Measurements from ENCODE around the gene TMEM144. TPM values are rescaled to one million over a fixed set of nuclear protein-coding genes. Genes with fewer than 3 reads are reported as not detected.

TMEM144 gene
- total RNA-seq, 8 experiments from 2014 or later: 0.38 to 5.1 (median 1.7) TPM

- 70 to 93% (median 84%) methylated on average over 2 to 3 of the region's 3 CpGs; no CpG with 5 or more reads in 7 of the 10 experiments for WGBS, 10 experiments
- ATAC-seq (replicated peaks in 6 of 8): no peak
- H3K4me1 ChIP-seq (replicated peaks in 1 of 2): no peaks in the 10 kb centered on the region
- in situ Hi-C loops (cut with MboI; ENCODE audit: low pct_unique_long_range_greater_than_20kb in 2 of 9, low sequenced_read_pairs in 9 of 9, unreplicated experiment in 9 of 9): no loop called here
- H3K27ac ChIP-seq: no peak overlapping the region
- no peak overlapping the region for H3K4me3 ChIP-seq
These were observed 81.9 kb downstream of the TMEM144 start for GRCh38 chr4:158292156-158292555.

DNA sequence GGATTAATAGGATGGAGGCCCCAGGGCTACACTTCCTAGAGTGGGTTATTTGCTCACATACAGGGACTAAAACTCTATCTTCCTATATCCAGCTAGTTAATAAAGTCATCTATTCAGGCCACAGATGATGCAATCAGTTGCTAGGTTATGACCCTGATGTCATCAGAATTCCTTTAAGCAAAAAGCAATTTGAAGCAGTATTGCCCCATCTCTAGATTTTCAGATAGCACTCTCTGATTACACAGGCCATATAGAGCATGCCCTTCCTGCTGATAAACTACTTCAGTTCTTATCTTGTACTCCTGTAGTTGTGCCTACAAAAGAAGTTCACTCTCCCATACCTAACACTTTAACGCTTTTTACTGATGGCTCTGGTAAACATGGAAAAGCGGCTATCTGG, 84.8 kb downstream of the TMEM144 start:
- ATAC-seq (replicated peaks in 6 of 8): no peak
- WGBS, 10 experiments: 88 to 100% (median 98%) methylated on average over 1 to 2 of the region's 2 CpGs; no CpG with 5 or more reads in 2 of the 10 experiments
- in situ Hi-C loops (cut with MboI; ENCODE audit: low pct_unique_long_range_greater_than_20kb in 2 of 9, low sequenced_read_pairs in 9 of 9, unreplicated experiment in 9 of 9): no loop called here
- no peak overlapping the region for H3K27ac ChIP-seq
- no peak overlapping the region for H3K4me3 ChIP-seq
- no peaks in the 10 kb centered on the region for H3K4me1 ChIP-seq (replicated peaks in 1 of 2)

DNA sequence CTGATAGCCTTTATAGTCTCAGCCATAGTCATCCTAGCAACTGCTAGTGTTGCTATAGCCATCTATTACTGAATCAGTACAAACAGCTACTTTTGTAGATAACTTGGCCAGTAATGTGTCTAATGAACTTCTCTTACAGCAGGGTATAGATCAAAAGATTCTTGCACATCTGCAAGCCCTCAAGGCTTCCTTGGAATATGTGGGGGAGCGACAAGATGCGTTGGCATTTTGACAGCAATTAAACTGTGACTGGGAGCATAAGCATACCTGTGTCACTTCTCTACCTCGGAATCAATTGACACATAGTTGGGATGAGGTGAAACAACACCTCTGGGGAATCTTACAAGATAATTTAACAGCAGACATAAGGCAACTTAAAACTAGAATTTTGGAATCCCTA, 87.6 kb downstream of the TMEM144 start:
- ATAC-seq (replicated peaks in 6 of 8): no peak
- no peak overlapping the region for H3K4me3 ChIP-seq
- WGBS, 10 experiments: 42 to 92% (median 63%) methylated on average over 2 to 3 of the region's 3 CpGs; no CpG with 5 or more reads in 7 of the 10 experiments
- H3K27ac ChIP-seq: no peak overlapping the region
- in situ Hi-C loops (cut with MboI; ENCODE audit: low pct_unique_long_range_greater_than_20kb in 2 of 9, low sequenced_read_pairs in 9 of 9, unreplicated experiment in 9 of 9): no loop called here
- no peaks in the 10 kb centered on the region for H3K4me1 ChIP-seq (replicated peaks in 1 of 2)

GRCh38 chr4:158299459-158300007, 89.2 kb downstream of the TMEM144 start:
- Histone ChIP-seq H3K4me1 (replicated peaks in 1 of 2) (no peaks in the 10 kb centered on the region), H3K27ac (no peak overlapping the region), H3K4me3 (no peak overlapping the region)
- no peak for ATAC-seq (replicated peaks in 6 of 8)
- in situ Hi-C loops (cut with MboI; ENCODE audit: low pct_unique_long_range_greater_than_20kb in 2 of 9, low sequenced_read_pairs in 9 of 9, unreplicated experiment in 9 of 9): no loop called here
- WGBS, 10 experiments: 50 to 91% (median 80%) methylated on average over 2 to 4 of the region's 4 CpGs; no CpG with 5 or more reads in 1 of the 10 experiments

GRCh38 chr4:158300012-158300411, 89.7 kb downstream of the TMEM144 start:
- Histone ChIP-seq H3K4me1 (replicated peaks in 1 of 2) (no peaks in the 10 kb centered on the region), H3K4me3 (no peak overlapping the region), H3K27ac (no peak overlapping the region)
- ATAC-seq (replicated peaks in 6 of 8): no peak
- 56 to 95% (median 89%) methylated on average over 1 to 3 of the region's 3 CpGs for WGBS, 10 experiments
- in situ Hi-C loops (cut with MboI; ENCODE audit: low pct_unique_long_range_greater_than_20kb in 2 of 9, low sequenced_read_pairs in 9 of 9, unreplicated experiment in 9 of 9): no loop called here

- H3K27ac ChIP-seq: no peak overlapping the region
- ATAC-seq (replicated peaks in 6 of 8): peak in 3 of 8 experiments; percentile 88 to 89 (median 88)
- no peaks in the 10 kb centered on the region for H3K4me1 ChIP-seq (replicated peaks in 1 of 2)
- in situ Hi-C loops (cut with MboI; ENCODE audit: low pct_unique_long_range_greater_than_20kb in 2 of 9, low sequenced_read_pairs in 9 of 9, unreplicated experiment in 9 of 9): no loop called here
- H3K4me3 ChIP-seq: no peak overlapping the region
- WGBS, 10 experiments: 0 to 100% (median 69%) methylated on average over 1 to 2 of the region's 2 CpGs; no CpG with 5 or more reads in 2 of the 10 experiments
These were observed 92.0 kb downstream of the TMEM144 start for GRCh38 chr4:158302076-158302866.

GRCh38 chr4:158304694-158305093, 94.4 kb downstream of the TMEM144 start:
- no peak overlapping the region for H3K27ac ChIP-seq
- in situ Hi-C loops (cut with MboI; ENCODE audit: low pct_unique_long_range_greater_than_20kb in 2 of 9, low sequenced_read_pairs in 9 of 9, unreplicated experiment in 9 of 9): no loop called here
- H3K4me1 ChIP-seq (replicated peaks in 1 of 2): no peaks in the 10 kb centered on the region
- H3K4me3 ChIP-seq: no peak overlapping the region
- WGBS, 10 experiments: 22 to 83% (median 50%) methylated on average over 1 of the region's 1 CpG; no CpG with 5 or more reads in 3 of the 10 experiments
- ATAC-seq (replicated peaks in 6 of 8): no peak

Other genes starting within 250 kb of the TMEM144 start
- gene GASK1B, start 37.5 kb upstream of the TMEM144 start, total RNA-seq: 10 to 100 TPM in 2 of 8 experiments, 1 to 10 TPM in 3, under 1 TPM in 3; 0.41 to 43.9 (median 1.3) TPM